T-cell (primary cell): ENCODE results near the gene VIPAS39. TPM values are rescaled to one million over a fixed set of nuclear protein-coding genes. Genes with fewer than 3 reads are reported as not detected.

ENCODE experiments used
- ATAC-seq, 4 experiments: fragments of 200-7000 bp in 3 of 4; fragments of 150-1000 bp in 1 of 4; cut with Tn5 transposase; replicated peaks in 1 of 4; 1 replicate in 3 of 4; 2 replicates in 1 of 4; pipeline ENCODE4 v1.10.0; 2021; ENCODE audit warnings: moderate library complexity in 3 of 4, mild to moderate bottlenecking in 2 of 4, moderate number of reproducible peaks in 1 of 4
- CTCF ChIA-PET, 2 donors: fragments of 300-600 bp; sonication (Branson Sonifier 250); formaldehyde crosslinking; loops; one replicate each; lab custom pipeline; 2022; ENCODE audit warnings: antibody characterized with exemption in 2 of 2; lab: Charles Lee
- POLR2A ChIA-PET, 2 donors: fragments of 300-600 bp; sonication (Branson Sonifier 250); formaldehyde crosslinking; loops; one replicate each; lab custom pipeline; 2022; ENCODE audit warnings: antibody characterized with exemption in 2 of 2; lab: Charles Lee
- DNase-seq, 35 experiments: peaks; one replicate each; pipeline versions ENCODE4 v3.0.0 to v3.0.0-alpha.2; 2013 to 2023
- H3K27ac ChIP-seq: one replicate; pipeline ENCODE4 v1.5.1; 2013; ENCODE audit warnings: low read length
- H3K27me3 ChIP-seq, 2 experiments: replicated peaks in 1 of 2; 1 replicate in 1 of 2; 2 replicates in 1 of 2; pipeline versions ENCODE4 v1.6.1 to v1.7.0; 2013; ENCODE audit warnings: low read length in 1 of 2, mixed read lengths in 1 of 2; ENCODE audit not compliant: control insufficient read depth in 2 of 2, insufficient read depth in 2 of 2; ENCODE audit errors: extremely low read depth in 1 of 2
- H3K36me3 ChIP-seq, 2 donors: 1 replicate in 1 of 2; 2 replicates in 1 of 2; pipeline versions ENCODE4 v1.6.1 to v1.7.0; 2013; ENCODE audit warnings: low read length in 1 of 2; ENCODE audit not compliant: control insufficient read depth in 2 of 2, insufficient read depth in 1 of 2; ENCODE audit errors: extremely low read depth in 1 of 2
- H3K4me1 ChIP-seq, 2 experiments: 1 replicate in 1 of 2; 2 replicates in 1 of 2; pipeline versions ENCODE4 v1.6.1 to v1.7.0; 2013; ENCODE audit warnings: low read length in 2 of 2, mixed read lengths in 1 of 2; ENCODE audit not compliant: insufficient read depth in 2 of 2, control insufficient read depth in 1 of 2; ENCODE audit errors: extremely low read depth in 1 of 2
- H3K4me3 ChIP-seq, 2 donors: 1 replicate in 1 of 2; 2 replicates in 1 of 2; pipeline versions ENCODE4 v1.5.1 to v1.7.0; 2013; ENCODE audit warnings: mild to moderate bottlenecking in 2 of 2, low read length in 1 of 2, moderate library complexity in 1 of 2; ENCODE audit not compliant: control insufficient read depth in 1 of 2; ENCODE audit errors: extremely low read depth in 1 of 2
- H3K9me3 ChIP-seq: 2 replicates; pipeline ENCODE4 v1.7.0; 2013
- H3K27ac Mint-ChIP-seq, 2 donors: one replicate each; pipeline ENCODE4 v1.8.0; 2020 to 2021; ENCODE audit warnings: mild to moderate bottlenecking in 2 of 2, mixed read lengths in 2 of 2
- H3K27me3 Mint-ChIP-seq, 2 donors: one replicate each; pipeline ENCODE4 v1.8.0; 2021 to 2022; ENCODE audit warnings: mixed read lengths in 2 of 2
- H3K36me3 Mint-ChIP-seq: one replicate; pipeline ENCODE4 v1.8.0; 2021; ENCODE audit warnings: mixed read lengths
- H3K4me1 Mint-ChIP-seq, 3 donors: one replicate each; pipeline ENCODE4 v1.8.0; 2020 to 2022; ENCODE audit warnings: mixed read lengths in 3 of 3, mild to moderate bottlenecking in 1 of 3
- H3K4me3 Mint-ChIP-seq, 3 donors: one replicate each; pipeline ENCODE4 v1.8.0; 2020 to 2022; ENCODE audit warnings: mild to moderate bottlenecking in 3 of 3, mixed read lengths in 3 of 3, moderate library complexity in 3 of 3
- H3K9me3 Mint-ChIP-seq, 3 donors: one replicate each; pipeline ENCODE4 v1.8.0; 2020 to 2022; ENCODE audit warnings: mixed read lengths in 3 of 3
- WGBS: methylation state at CpG from one replicate; pipeline ENCODE4 v1.1.5; 2013; ENCODE audit warnings: missing lambda C conversion rate; ENCODE audit not compliant: insufficient coverage; 5-methylcytosine and 5-hydroxymethylcytosine counted together
- total RNA-seq, 35 experiments: library from RNA in 6 of 35; stranded (reverse) in 6 of 35; fragments of 120-200 nt in 1 of 35; gene quantifications; one replicate each; pipeline versions ENCODE4 v1.2.1 to v1.2.4 and lab custom pipeline; 2013 to 2026

VIPAS39 gene
- total RNA-seq, 5 donors from 2014 or later (not counting 1 experiment from before 2014, with no cell fraction given), result 15.6 to 24.1 (median 18.2) TPM

DNA sequence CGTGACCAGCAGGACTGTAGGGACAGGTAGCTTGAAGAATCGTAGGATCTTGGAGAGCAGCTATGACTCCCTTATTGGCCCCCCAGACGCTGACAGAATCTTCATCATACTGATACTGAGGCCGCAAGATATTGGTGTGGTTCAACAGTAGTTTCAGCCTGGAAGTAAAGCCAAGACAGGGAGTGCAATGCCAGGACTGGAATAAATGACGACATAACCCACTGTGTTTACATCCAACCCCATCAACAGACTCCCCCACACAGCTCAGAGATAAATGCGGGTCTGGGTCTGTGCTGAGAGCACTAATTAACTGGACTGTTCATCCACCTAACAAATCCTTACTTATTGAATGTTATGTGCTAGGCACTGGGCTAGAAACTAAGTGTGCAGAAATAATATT lies 50.7 kb downstream of the VIPAS39 start:
- Histone ChIP-seq H3K27me3 (no peaks in the 10 kb centered on the region), H3K9me3 (no peaks in the 10 kb centered on the region), H3K4me3 (no peak overlapping the region), H3K36me3 (no peaks in the 10 kb centered on the region), H3K27ac (no peak overlapping the region), H3K4me1 (no peaks in the 10 kb centered on the region)
- ATAC-seq (no peak), DNase-seq (no peak)
- 51% methylated on average over 2 of the region's 6 CpGs for WGBS
- H3K36me3 Mint-ChIP-seq, result peaks cover 2% of the 10 kb centered on the region
- CTCF ChIA-PET, result no interaction called here
- H3K27me3 Mint-ChIP-seq, result no peaks in the 10 kb centered on the region
- no peak overlapping the region for H3K27ac Mint-ChIP-seq
- no peak overlapping the region for H3K4me3 Mint-ChIP-seq
- POLR2A ChIA-PET, result no interaction called here
- H3K9me3 Mint-ChIP-seq, result no peaks in the 10 kb centered on the region
- peaks cover 12 to 16% (median 15%) of the 10 kb centered on the region in 3 donors for H3K4me1 Mint-ChIP-seq

DNA sequence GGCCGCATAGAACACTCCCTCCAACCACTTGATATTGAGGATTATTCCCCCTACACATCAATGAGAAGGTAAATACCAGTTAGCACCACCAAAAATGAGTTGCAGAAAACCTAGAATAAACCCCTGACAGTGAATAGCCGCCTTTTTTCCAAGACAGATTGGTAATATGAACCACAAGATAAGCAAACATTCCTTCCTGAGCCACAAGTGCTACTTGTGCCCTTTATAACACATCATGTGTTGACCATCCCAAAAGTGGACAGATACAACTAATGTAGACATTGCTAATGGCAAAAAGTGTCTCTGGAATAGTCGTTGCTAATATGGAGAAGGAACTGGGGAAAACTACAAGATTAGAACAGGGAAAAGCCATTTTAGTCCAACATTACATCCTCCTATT lies 51.3 kb downstream of the VIPAS39 start:
- no peak overlapping the region for H3K27ac ChIP-seq
- ATAC-seq (no peak), DNase-seq (no peak)
- Mint-ChIP-seq H3K4me3 (no peak overlapping the region), H3K27ac (no peak overlapping the region), H3K27me3 (no peaks in the 10 kb centered on the region), H3K9me3 (no peaks in the 10 kb centered on the region), H3K36me3 (peaks cover 3% of the 10 kb centered on the region), H3K4me1 (peaks cover 12 to 16% (median 15%) of the 10 kb centered on the region in 3 donors)
- ChIA-PET POLR2A (no interaction called here), CTCF (interaction anchor here in 1 of 2 donors (0.6 kb wide), 1 partner anchor 70 kb away, joined by 3 read pairs; no protein-coding TSS in a partner anchor)
- no peaks in the 10 kb centered on the region for H3K36me3 ChIP-seq
- no peak overlapping the region for H3K4me3 ChIP-seq
- H3K4me1 ChIP-seq, result no peaks in the 10 kb centered on the region
- no peaks in the 10 kb centered on the region for H3K27me3 ChIP-seq
- H3K9me3 ChIP-seq, result no peaks in the 10 kb centered on the region
- no CpG with 5 or more reads among the region's 3 CpGs for WGBS

- H3K27me3 ChIP-seq, result no peaks in the 10 kb centered on the region
- no peak for DNase-seq
- H3K4me1 ChIP-seq, result no peaks in the 10 kb centered on the region
- Mint-ChIP-seq H3K27ac (no peak overlapping the region), H3K4me1 (peaks cover 12 to 16% (median 15%) of the 10 kb centered on the region in 3 donors), H3K4me3 (no peak overlapping the region), H3K36me3 (peaks cover 3% of the 10 kb centered on the region), H3K9me3 (no peaks in the 10 kb centered on the region), H3K27me3 (no peaks in the 10 kb centered on the region)
- ChIA-PET CTCF (no interaction called here), POLR2A (no interaction called here)
- H3K36me3 ChIP-seq, result no peaks in the 10 kb centered on the region
- H3K9me3 ChIP-seq, result no peaks in the 10 kb centered on the region
- no peak overlapping the region for H3K4me3 ChIP-seq
- no CpG with 5 or more reads among the region's 3 CpGs for WGBS
- H3K27ac ChIP-seq, result no peak overlapping the region
- no peak for ATAC-seq
These were observed 53.6 kb downstream of the VIPAS39 start for GRCh38 chr14:77403768-77404167.

DNA sequence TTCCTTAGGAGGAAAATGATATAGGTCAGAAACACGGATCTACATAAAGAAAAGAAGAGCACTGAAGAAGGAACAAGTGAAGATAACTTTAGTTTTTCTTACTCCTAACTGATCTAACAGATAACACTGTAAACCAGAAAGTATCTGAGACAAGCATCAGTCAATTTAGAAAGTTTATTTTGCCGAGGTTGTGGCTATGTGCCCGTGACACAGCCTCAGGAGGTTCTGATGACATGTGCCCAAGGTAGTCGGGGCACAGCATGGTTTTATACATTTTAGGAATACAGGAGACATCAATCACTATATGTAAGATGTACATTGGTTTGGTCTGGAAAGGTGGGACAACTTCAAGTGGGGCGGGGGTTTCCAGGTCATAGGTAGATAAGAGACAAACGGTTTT lies 57.2 kb downstream of the VIPAS39 start:
- no peak overlapping the region for H3K4me3 Mint-ChIP-seq
- ChIA-PET CTCF (no interaction called here), POLR2A (interaction anchor here in 1 of 2 donors (0.7 kb wide), 1 partner anchor 11 kb away, joined by 6 read pairs; no protein-coding TSS in a partner anchor)
- H3K27me3 Mint-ChIP-seq, result no peaks in the 10 kb centered on the region
- no peaks in the 10 kb centered on the region for H3K9me3 Mint-ChIP-seq
- H3K36me3 Mint-ChIP-seq, result peaks cover 7% of the 10 kb centered on the region
- H3K27ac Mint-ChIP-seq, result no peak overlapping the region
- H3K4me1 Mint-ChIP-seq, result no peaks in the 10 kb centered on the region
- Histone ChIP-seq H3K4me3 (no peak overlapping the region), H3K4me1 (no peaks in the 10 kb centered on the region), H3K27ac (no peak overlapping the region), H3K27me3 (no peaks in the 10 kb centered on the region), H3K9me3 (no peaks in the 10 kb centered on the region), H3K36me3 (no peaks in the 10 kb centered on the region)
- ATAC-seq (no peak), DNase-seq (no peak)
- 100% methylated on average over 1 of the region's 6 CpGs for WGBS

DNA sequence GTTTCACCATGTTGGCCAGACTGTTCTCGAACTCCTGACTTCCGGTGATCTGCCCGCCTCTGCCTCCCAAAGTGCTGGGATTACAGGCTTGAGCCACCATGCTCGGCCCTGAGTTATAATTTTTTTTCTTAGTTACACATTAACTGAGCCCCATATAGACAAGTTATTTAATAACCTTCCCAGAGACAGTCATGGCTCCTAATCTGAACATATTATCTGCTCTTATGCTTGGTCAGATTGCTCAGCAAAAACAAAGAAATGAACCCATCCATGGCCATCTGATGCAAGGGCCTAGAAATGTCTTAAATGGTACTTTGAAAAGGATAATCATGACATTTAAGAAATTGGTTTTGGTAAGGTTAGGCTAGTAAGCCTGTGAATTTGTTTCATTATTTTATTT lies 67.2 kb downstream of the VIPAS39 start:
- ChIA-PET CTCF (no interaction called here), POLR2A (no interaction called here)
- Histone ChIP-seq H3K4me3 (no peak overlapping the region), H3K4me1 (no peaks in the 10 kb centered on the region), H3K9me3 (no peaks in the 10 kb centered on the region), H3K27me3 (no peaks in the 10 kb centered on the region), H3K36me3 (no peaks in the 10 kb centered on the region), H3K27ac (no peak overlapping the region)
- WGBS, result 82% methylated on average over 2 of the region's 4 CpGs
- ATAC-seq (no peak), DNase-seq (no peak)
- H3K27me3 Mint-ChIP-seq, result no peaks in the 10 kb centered on the region
- H3K9me3 Mint-ChIP-seq, result no peaks in the 10 kb centered on the region
- no peak overlapping the region for H3K27ac Mint-ChIP-seq
- no peaks in the 10 kb centered on the region for H3K4me1 Mint-ChIP-seq
- no peaks in the 10 kb centered on the region for H3K36me3 Mint-ChIP-seq
- H3K4me3 Mint-ChIP-seq, result no peak overlapping the region

GRCh38 chr14:77378701-77379100 lies 78.7 kb downstream of the VIPAS39 start:
- no peak overlapping the region for H3K27ac ChIP-seq
- peaks cover 3% of the 10 kb centered on the region for H3K36me3 Mint-ChIP-seq
- CTCF ChIA-PET, result no interaction called here

More at GRCh38 chr14:77378701-77379100, 78.7 kb downstream of the VIPAS39 start:
- Mint-ChIP-seq H3K9me3 (no peaks in the 10 kb centered on the region), H3K4me1 (peaks cover 26 to 28% (median 26%) of the 10 kb centered on the region in 3 donors), H3K27ac (no peak overlapping the region), H3K27me3 (no peaks in the 10 kb centered on the region), H3K4me3 (no peak overlapping the region)
- ATAC-seq, result no peak
- no peaks in the 10 kb centered on the region for H3K27me3 ChIP-seq
- DNase-seq, result no peak
- WGBS, result 83% methylated on average over 4 of the region's 6 CpGs
- no peaks in the 10 kb centered on the region for H3K36me3 ChIP-seq
- POLR2A ChIA-PET, result no interaction called here
- no peak overlapping the region for H3K4me3 ChIP-seq
- H3K9me3 ChIP-seq, result no peaks in the 10 kb centered on the region
- peaks cover 8 to 17% of the 10 kb centered on the region in 2 experiments for H3K4me1 ChIP-seq
